Measurements from ENCODE around the gene CTSG.

- TF ChIP-seq CTCF (conservative IDR thresholded peaks at IDR 0.05; ENCODE audit: low read depth, low read length) (no peak), POLR2A (IDR thresholded peaks at IDR 0.05; ENCODE audit: low read depth, low read length) (no peak), MAFK (IDR thresholded peaks at IDR 0.05; ENCODE audit: low read depth, low read length) (no peak), FOS (IDR thresholded peaks at IDR 0.05; ENCODE audit: low read depth, low read length) (no peak), RCOR1 (IDR thresholded peaks at IDR 0.05; ENCODE audit: insufficient replicate concordance, low read length) (no peak), CEBPB (IDR thresholded peaks at IDR 0.05; ENCODE audit: low read depth, low read length) (no peak), USF2 (IDR thresholded peaks at IDR 0.05; ENCODE audit: low read depth, low read length) (no peak)
- TF ChIP-seq, protein P1, sequence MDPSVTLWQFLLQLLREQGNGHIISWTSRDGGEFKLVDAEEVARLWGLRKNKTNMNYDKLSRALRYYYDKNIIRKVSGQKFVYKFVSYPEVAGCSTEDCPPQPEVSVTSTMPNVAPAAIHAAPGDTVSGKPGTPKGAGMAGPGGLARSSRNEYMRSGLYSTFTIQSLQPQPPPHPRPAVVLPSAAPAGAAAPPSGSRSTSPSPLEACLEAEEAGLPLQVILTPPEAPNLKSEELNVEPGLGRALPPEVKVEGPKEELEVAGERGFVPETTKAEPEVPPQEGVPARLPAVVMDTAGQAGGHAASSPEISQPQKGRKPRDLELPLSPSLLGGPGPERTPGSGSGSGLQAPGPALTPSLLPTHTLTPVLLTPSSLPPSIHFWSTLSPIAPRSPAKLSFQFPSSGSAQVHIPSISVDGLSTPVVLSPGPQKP (IDR thresholded peaks at IDR 0.05; ENCODE audit: borderline replicate concordance, low read depth, low read length): no peak
Observed at GRCh38 chr14:24606297-24606696, 30.2 kb upstream of the CTSG start.

Measured in IMR-90 (cell line).